Measurements from ENCODE around the gene PRDM12.

Gene PRDM12

GRCh38 chr9:130680836-130681768 is 16.7 kb downstream of the PRDM12 start (continued):
- TF ChIP-seq SP3 (tag by site-specific recombination; IDR thresholded peaks at IDR 0.05) (peak; percentile 30), ZNF366 (tag by site-specific recombination; conservative IDR thresholded peaks at IDR 0.05) (no peak), ZXDB (tag by site-specific recombination; IDR thresholded peaks at IDR 0.05) (0 out of 2 replicates have a peak, but pooled peaks have one; percentile 40), GFI1B (tag by site-specific recombination; IDR thresholded peaks at IDR 0.05) (no peak), ZNF692 (tag by site-specific recombination; IDR thresholded peaks at IDR 0.05) (peak; percentile 71), ZBTB21 (tag by site-specific recombination; IDR thresholded peaks at IDR 0.05) (no peak), ZBTB20 (tag by site-specific recombination; IDR thresholded peaks at IDR 0.05) (peak; percentile 31; the same call in 1 of the 2 replicates), ZNF423 (tag by site-specific recombination; IDR thresholded peaks at IDR 0.05) (no peak), ZNF157 (tag by site-specific recombination; IDR thresholded peaks at IDR 0.05) (no peak), ZEB2 (tag by site-specific recombination; IDR thresholded peaks at IDR 0.05) (peak; percentile 53), KLF1 (tag by site-specific recombination; IDR thresholded peaks at IDR 0.05) (peak; percentile 74), SCRT2 (tag by site-specific recombination; IDR thresholded peaks at IDR 0.05) (no peak), ZNF248 (tag by site-specific recombination; IDR thresholded peaks at IDR 0.05) (no peak), PATZ1 (tag by site-specific recombination; IDR thresholded peaks at IDR 0.05) (peak; percentile 88), ZFP69B (tag by site-specific recombination; IDR thresholded peaks at IDR 0.05) (no peak), ZNF292 (tag by site-specific recombination; IDR thresholded peaks at IDR 0.05; ENCODE audit: borderline replicate concordance, low read depth) (no peak), ZNF521 (tag by site-specific recombination; IDR thresholded peaks at IDR 0.05) (no peak), ZBTB8A (tag by site-specific recombination; IDR thresholded peaks at IDR 0.05) (peak; percentile 81), ZNF629 (tag by site-specific recombination; IDR thresholded peaks at IDR 0.05) (peak; percentile 34; the same call in 1 of the 2 replicates), INSM2 (tag by site-specific recombination; IDR thresholded peaks at IDR 0.05) (0 out of 2 replicates have a peak, but pooled peaks have one; percentile 14), ZNF501 (tag by site-specific recombination; IDR thresholded peaks at IDR 0.05) (no peak)
- TF ChIP-seq, protein P1, sequence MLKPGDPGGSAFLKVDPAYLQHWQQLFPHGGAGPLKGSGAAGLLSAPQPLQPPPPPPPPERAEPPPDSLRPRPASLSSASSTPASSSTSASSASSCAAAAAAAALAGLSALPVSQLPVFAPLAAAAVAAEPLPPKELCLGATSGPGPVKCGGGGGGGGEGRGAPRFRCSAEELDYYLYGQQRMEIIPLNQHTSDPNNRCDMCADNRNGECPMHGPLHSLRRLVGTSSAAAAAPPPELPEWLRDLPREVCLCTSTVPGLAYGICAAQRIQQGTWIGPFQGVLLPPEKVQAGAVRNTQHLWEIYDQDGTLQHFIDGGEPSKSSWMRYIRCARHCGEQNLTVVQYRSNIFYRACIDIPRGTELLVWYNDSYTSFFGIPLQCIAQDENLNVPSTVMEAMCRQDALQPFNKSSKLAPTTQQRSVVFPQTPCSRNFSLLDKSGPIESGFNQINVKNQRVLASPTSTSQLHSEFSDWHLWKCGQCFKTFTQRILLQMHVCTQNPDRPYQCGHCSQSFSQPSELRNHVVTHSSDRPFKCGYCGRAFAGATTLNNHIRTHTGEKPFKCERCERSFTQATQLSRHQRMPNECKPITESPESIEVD (tag by site-specific recombination; IDR thresholded peaks at IDR 0.05), result no peak
- TF ChIP-seq, protein P2, sequence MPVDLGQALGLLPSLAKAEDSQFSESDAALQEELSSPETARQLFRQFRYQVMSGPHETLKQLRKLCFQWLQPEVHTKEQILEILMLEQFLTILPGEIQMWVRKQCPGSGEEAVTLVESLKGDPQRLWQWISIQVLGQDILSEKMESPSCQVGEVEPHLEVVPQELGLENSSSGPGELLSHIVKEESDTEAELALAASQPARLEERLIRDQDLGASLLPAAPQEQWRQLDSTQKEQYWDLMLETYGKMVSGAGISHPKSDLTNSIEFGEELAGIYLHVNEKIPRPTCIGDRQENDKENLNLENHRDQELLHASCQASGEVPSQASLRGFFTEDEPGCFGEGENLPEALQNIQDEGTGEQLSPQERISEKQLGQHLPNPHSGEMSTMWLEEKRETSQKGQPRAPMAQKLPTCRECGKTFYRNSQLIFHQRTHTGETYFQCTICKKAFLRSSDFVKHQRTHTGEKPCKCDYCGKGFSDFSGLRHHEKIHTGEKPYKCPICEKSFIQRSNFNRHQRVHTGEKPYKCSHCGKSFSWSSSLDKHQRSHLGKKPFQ (tag by site-specific recombination; IDR thresholded peaks at IDR 0.05), result no peak
- TF ChIP-seq, protein P3, sequence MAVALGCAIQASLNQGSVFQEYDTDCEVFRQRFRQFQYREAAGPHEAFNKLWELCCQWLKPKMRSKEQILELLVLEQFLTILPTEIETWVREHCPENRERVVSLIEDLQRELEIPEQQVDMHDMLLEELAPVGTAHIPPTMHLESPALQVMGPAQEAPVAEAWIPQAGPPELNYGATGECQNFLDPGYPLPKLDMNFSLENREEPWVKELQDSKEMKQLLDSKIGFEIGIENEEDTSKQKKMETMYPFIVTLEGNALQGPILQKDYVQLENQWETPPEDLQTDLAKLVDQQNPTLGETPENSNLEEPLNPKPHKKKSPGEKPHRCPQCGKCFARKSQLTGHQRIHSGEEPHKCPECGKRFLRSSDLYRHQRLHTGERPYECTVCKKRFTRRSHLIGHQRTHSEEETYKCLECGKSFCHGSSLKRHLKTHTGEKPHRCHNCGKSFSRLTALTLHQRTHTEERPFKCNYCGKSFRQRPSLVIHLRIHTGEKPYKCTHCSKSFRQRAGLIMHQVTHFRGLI (tag by site-specific recombination; IDR thresholded peaks at IDR 0.05), result 0 out of 2 replicates have a peak, but pooled peaks have one; percentile 20

All from HEK293 (cell line).